HCEC 1CT (cell line): ENCODE measurements around the gene FAM171A1.
"Not testable (repeated sequence)": the region's sequence is repeated elsewhere in the genome, so short reads cannot be mapped to it uniquely, and the experiment has no call there.

ENCODE experiments used
- DNase-seq: peaks from one replicate; pipeline ENCODE4 v3.0.0-alpha.2; 2017

Gene FAM171A1

GRCh38 chr10:15276039-15276438 is 95.0 kb downstream of the FAM171A1 start:
- not testable (repeated sequence) for DNase-seq

GRCh38 chr10:15269838-15270237 is 101.3 kb downstream of the FAM171A1 start:
- DNase-seq: not testable (repeated sequence)

DNA sequence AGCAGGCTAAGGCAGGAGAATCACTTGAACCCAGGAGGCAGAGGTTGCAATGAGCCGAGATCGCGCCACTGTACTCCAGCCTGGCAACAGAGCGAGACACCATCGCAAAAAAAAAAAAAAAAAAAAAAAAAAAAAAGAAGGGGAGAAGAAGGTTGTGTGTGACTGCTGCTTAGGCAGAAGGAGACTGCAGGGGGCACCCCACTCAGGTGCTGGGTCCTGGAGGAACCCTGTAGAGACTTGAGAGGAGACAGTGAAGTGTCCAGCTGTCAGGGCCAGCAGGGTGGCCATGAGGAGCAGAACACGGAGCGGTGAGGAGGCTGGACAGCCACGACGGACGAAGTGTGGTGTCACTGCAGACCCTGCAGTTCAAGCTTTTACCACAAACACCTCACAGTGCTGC is 103.6 kb downstream of the FAM171A1 start:
- no peak for DNase-seq

DNA sequence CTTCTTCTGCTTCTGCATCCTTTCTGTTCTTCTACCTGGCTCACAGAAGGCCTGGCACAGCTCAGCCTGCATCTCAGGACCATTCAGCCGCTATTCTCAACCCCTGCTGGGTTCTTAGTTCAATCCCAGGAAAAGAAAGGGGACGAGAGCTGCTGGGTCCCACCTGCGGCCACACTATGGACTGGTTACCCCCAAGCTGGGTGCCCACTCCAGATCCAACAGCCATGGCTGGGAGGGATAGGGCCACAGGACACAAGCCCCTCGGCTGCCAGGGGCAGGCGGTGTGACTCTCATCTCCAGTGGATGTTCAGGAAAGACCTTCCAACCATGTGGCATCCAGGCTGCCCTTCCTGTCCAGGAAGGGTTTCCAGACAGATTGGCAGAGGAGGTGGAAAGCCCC is 105.0 kb downstream of the FAM171A1 start:
- no peak for DNase-seq

DNA sequence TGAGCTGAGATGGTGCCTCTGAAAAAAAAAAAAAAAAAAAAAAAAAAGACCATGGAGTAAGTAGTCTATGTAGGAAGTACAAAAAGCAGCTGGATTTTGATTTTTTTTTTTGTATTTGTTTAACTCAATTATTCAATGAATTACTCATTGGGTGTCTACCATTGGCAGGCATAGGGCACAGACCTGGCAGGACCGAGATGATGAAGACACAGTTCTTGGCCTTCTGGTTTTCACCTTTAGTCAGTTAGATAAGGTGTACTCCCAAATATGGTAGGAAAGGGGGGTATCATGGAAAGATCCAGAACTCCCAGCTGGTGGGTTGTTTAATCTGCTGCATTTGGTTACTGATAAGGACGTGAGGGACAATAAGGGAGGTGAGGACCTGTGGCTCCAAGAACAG is 105.5 kb downstream of the FAM171A1 start:
- DNase-seq: no peak

GRCh38 chr10:15265056-15265455 is 106.0 kb downstream of the FAM171A1 start:
- DNase-seq: no peak

DNA sequence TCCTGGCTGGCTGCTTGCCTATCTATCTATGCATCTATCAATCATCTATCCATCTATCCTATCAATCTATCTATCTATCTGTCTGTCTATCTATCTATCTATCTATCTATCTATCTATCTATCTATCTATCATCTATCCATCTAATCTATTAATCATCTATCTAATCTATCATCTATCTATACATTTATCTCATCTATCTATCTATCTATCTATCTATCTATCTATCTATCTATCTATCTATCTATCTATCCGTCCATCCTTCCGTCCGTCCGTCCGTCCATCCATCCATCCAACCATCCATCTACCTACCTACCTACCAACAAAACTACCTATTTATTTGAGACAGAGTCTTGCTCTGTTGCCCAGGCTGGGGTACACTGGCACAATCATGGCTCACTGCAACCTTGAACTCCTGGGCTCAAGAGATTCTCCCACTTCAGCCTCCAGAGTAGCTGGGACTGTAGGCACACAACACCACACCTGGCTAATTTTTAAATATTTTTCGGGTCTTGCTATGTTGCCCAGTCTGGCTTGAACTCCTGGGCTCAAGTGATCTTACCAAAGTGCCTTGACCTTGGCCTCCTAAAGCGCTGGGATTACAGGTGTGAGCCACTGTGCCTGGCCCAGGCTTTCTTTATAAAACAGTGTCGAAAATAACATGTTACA is 107.3 kb downstream of the FAM171A1 start:
- no peak for DNase-seq

GRCh38 chr10:15262036-15262713 is 108.9 kb downstream of the FAM171A1 start:
- DNase-seq: no peak

- no peak for DNase-seq
Observed at GRCh38 chr10:15259136-15259535, 112.0 kb downstream of the FAM171A1 start.

- DNase-seq: no peak
Observed at GRCh38 chr10:15258255-15258654, 112.8 kb downstream of the FAM171A1 start.

DNA sequence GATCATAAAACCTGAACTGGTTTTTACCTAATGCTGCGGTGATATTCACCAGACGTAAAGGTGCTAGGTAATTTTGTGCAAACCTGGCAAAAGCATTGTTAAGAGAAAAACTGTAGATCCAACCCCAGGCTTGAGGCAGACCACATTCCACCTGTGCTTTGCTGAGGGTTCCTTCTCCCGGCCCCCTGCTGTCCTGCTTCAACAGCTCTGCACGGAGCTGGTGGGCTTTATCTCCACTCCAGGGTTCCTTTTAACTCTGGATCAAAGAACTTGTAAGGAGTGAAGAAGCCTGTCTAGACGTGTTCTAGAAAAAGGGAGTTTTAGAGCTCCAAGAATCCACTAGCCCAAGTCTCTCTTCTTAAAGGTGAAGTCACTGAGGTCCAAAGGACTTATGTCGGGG is 115.1 kb downstream of the FAM171A1 start:
- no peak for DNase-seq

GRCh38 chr10:15254808-15255648 is 116.1 kb downstream of the FAM171A1 start:
- no peak for DNase-seq

- no peak for DNase-seq
Observed at GRCh38 chr10:15253951-15254807, 116.9 kb downstream of the FAM171A1 start.

GRCh38 chr10:15252396-15252795 is 118.7 kb downstream of the FAM171A1 start:
- DNase-seq: no peak

- DNase-seq: no peak
Observed at GRCh38 chr10:15251791-15252380, 119.2 kb downstream of the FAM171A1 start.

GRCh38 chr10:15245530-15245929 is 125.6 kb downstream of the FAM171A1 start:
- DNase-seq: no peak

- no peak for DNase-seq
Observed at GRCh38 chr10:15244635-15245197, 126.4 kb downstream of the FAM171A1 start.

DNA sequence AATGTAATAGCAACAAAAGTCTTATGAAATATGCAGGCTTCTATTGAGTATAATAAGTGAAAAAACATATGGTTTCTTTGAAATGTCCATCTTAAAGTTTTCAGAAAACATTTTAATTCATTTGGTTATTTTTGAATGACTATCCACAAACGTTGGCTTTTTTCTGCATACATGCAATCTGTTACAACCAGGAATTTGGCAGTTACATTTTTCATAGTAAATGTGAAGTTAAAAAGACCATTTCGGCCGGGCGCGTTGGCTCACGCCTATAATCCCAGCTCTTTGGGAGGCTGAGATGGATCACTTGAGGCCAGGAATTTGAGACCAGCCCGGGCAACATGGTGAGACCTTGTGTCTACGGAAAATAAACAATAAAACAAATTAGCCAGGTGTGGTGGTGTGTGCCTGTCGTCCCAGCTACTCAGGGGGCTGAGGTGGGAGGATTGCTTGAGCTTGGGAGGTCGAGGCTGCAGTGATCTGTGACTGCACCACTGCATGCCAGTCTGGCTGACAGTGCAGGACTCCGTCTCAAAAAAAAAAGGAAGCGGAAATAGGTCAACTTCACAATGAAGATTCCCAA is 128.7 kb downstream of the FAM171A1 start:
- DNase-seq: no peak

DNA sequence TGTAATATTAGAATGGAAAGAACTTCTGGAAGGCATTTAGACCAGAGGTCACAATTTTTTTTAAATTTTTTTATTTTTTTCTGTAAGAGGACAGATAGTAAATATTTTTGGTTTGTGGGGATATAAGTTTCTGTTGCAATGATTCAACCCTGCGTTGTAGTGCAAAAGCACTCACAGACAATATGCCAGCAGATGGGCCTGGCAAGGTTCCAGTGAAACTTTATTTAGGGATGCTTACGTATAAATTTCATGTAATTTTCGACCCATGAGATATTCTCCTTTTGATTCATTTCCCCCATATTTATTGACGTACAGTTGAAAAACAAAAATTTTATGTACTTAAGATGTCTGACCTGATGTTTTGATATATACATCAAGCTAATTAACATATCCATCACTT is 129.8 kb downstream of the FAM171A1 start:
- no peak for DNase-seq

DNA sequence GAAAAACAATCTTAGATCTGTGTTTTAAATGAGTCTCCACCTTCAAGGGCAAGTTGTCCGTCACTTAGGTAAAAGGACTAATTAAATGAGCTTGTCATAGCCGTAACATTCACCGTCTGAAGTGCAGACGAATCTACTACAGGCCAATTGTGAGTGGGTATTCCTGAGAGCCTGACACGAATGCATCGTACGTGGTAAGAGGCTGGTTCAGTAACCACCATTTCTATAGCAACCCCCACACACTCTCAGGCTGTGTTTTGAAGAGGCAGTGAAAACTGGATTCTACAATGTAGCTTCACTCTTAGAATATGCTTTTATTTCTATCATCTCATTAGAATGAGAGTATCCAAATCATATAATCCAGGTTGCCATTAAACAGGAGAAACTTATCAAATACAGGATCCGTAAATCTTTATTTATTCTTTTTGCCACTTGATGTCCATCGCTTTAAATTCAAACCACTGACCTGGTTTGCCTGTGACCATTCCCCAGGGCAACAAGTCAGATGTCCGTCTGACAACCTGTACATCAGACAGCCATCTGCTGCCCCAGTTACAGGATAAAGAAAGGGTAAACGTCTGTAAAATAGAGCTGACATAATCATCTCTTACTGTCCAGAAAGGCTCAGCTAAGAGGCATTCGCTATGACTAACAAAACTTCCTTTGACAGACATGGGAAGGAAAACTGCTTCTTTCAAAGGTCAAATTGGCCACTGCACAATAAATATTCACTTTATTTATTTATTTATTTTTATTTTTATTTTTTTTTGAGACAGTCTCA is 132.3 kb downstream of the FAM171A1 start:
- DNase-seq: peak; percentile 30

DNA sequence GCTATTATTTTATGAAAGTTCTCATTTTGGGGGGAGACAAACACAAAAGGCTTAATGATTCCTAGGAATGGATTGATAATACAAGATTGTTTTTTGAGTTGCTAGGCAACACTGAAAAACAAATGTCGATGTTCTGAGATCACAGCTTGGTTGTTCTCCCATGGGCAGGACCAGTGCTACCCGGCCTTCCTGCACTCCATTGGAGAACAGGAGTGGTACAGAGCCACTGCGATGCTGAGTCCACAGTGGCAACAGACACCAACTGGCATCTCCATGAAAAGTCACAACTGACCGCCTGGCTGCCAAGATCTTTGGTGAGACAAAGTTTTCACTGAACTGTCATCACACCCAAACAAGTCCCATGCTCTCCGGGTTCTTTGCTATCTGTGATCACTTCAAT is 133.7 kb downstream of the FAM171A1 start:
- DNase-seq: peak; percentile 40
